ENCODE data around the gene GALNS.

GALNS gene

DNA sequence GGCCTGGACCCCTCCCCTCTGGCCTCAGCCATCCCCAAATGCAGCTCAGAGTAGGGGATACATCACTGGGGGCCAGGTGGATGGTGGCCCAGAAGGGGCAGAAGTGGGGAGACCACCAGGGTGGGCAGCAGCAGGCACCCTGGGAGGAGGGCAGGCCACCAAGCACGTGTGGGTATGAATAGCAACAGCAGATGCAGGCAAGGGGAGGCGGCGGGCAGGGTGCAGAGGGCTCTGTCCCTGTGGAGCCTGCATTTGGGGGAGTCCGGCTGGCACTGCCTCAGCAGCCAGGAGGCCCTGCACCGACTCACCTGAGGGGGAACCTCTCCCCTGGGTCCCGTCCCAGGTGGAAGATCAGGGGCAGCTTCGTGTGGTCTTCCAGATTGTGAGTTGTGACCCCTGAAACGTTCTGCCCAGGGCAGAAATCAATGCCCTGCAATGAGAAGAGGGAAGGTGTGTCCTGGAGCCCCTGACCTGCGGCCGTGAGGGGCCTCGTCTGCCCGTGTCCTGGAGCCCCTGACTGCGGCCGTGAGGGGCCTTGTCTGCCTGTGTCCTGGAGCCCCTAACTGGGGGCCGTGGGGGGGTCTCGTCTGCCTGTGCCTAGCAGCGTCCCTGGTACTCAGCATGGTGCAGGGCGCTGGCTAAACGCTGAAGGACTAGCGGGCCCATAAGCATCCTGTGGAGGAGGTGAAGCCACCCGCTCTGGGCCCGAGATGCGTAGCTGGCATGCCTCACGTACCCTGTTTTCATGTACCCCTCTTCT is 34.3 kb downstream of the GALNS start:
- H3K4me3 ChIP-seq, result no peak overlapping the region
- no peak overlapping the region for H3K4me2 ChIP-seq
- peaks cover 8% of the 10 kb centered on the region; the same call in 1 of the 2 replicates for H4K20me1 ChIP-seq
- no peaks in the 10 kb centered on the region for H3K27me3 ChIP-seq
- no peak overlapping the region for H3K9ac ChIP-seq
- TF ChIP-seq Cebpa-rat (IDR thresholded peaks at IDR 0.05), result no peak
- peaks cover 79% of the 10 kb centered on the region for H3K36me3 ChIP-seq
- H3K9me3 ChIP-seq, result no peaks in the 10 kb centered on the region
- no peak overlapping the region for H3K27ac ChIP-seq
- H3K4me1 ChIP-seq, result peaks cover 19% of the 10 kb centered on the region

- H3K27ac ChIP-seq, result no peak overlapping the region
- peak overlapping the region; percentile 5; the same call in 1 of the 2 replicates for H3K4me2 ChIP-seq
- H3K4me1 ChIP-seq, result peaks cover 23% of the 10 kb centered on the region
- TF ChIP-seq Cebpa-rat (IDR thresholded peaks at IDR 0.05), result no peak
- peaks cover 71% of the 10 kb centered on the region for H3K36me3 ChIP-seq
- H3K9ac ChIP-seq, result no peak overlapping the region
- peaks cover 8% of the 10 kb centered on the region; the same call in 1 of the 2 replicates for H4K20me1 ChIP-seq
- no peaks in the 10 kb centered on the region for H3K9me3 ChIP-seq
- no peaks in the 10 kb centered on the region for H3K27me3 ChIP-seq
- H3K4me3 ChIP-seq, result no peak overlapping the region
These were observed 35.4 kb downstream of the GALNS start for GRCh38 chr16:88821168-88821850.

DNA sequence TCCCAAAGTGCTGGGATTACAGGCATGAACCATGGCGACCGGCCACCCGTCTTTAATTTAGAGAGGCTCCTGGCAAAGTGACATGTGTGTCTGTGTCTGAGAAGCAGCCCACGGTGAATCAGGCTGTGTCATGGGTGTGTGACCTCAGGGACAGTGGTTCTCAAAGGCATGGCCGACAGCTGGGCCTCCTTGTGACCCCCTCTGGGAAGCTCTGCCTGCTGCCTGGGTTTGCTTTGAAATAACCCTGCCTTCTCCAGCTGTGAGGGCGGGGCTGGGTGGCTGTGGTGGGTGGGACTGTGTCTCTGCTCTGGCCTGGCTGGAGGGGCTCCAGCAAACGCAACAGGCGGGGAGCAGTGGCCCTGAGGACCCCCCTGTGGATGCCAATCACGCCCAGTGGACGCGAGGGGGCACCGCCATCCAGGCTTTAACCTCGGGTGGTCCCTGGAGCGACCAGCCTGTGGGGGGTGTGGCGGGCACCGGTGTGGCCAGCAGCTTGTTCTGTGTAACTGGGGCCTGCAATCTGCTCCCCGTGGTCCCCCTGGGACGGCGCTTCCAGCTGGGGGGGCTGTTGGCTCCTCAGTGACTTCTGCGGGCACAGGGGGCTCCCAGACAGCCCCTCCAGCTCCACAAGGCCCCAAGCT is 36.2 kb downstream of the GALNS start:
- Histone ChIP-seq H3K4me3 (no peak overlapping the region), H3K4me2 (no peak overlapping the region), H3K9ac (no peak overlapping the region), H4K20me1 (peaks cover 15% of the 10 kb centered on the region; the same call in 1 of the 2 replicates), H3K9me3 (no peaks in the 10 kb centered on the region), H3K27ac (no peak overlapping the region), H3K4me1 (peaks cover 31% of the 10 kb centered on the region), H3K36me3 (peaks cover 66% of the 10 kb centered on the region), H3K27me3 (no peaks in the 10 kb centered on the region)
- TF ChIP-seq Cebpa-rat (IDR thresholded peaks at IDR 0.05), result no peak

- no peak overlapping the region for H3K4me3 ChIP-seq
- no peaks in the 10 kb centered on the region for H3K9me3 ChIP-seq
- no peak overlapping the region for H3K27ac ChIP-seq
- no peaks in the 10 kb centered on the region for H3K27me3 ChIP-seq
- peaks cover 20% of the 10 kb centered on the region; the same call in 1 of the 2 replicates for H4K20me1 ChIP-seq
- H3K4me1 ChIP-seq, result peaks cover 32% of the 10 kb centered on the region
- peaks cover 57% of the 10 kb centered on the region for H3K36me3 ChIP-seq
- TF ChIP-seq Cebpa-rat (IDR thresholded peaks at IDR 0.05), result no peak
- H3K9ac ChIP-seq, result no peak overlapping the region
- H3K4me2 ChIP-seq, result no peak overlapping the region
These were observed 37.6 kb downstream of the GALNS start for GRCh38 chr16:88819126-88819525.

- Histone ChIP-seq H3K9me3 (no peaks in the 10 kb centered on the region), H3K9ac (no peak overlapping the region), H3K4me3 (no peak overlapping the region), H4K20me1 (peaks cover 20% of the 10 kb centered on the region; the same call in 1 of the 2 replicates), H3K27ac (no peak overlapping the region), H3K27me3 (no peaks in the 10 kb centered on the region), H3K36me3 (peaks cover 51% of the 10 kb centered on the region), H3K4me1 (peaks cover 32% of the 10 kb centered on the region), H3K4me2 (no peak overlapping the region)
- no peak for TF ChIP-seq Cebpa-rat (IDR thresholded peaks at IDR 0.05)
These were observed 38.2 kb downstream of the GALNS start for GRCh38 chr16:88818575-88818874.

DNA sequence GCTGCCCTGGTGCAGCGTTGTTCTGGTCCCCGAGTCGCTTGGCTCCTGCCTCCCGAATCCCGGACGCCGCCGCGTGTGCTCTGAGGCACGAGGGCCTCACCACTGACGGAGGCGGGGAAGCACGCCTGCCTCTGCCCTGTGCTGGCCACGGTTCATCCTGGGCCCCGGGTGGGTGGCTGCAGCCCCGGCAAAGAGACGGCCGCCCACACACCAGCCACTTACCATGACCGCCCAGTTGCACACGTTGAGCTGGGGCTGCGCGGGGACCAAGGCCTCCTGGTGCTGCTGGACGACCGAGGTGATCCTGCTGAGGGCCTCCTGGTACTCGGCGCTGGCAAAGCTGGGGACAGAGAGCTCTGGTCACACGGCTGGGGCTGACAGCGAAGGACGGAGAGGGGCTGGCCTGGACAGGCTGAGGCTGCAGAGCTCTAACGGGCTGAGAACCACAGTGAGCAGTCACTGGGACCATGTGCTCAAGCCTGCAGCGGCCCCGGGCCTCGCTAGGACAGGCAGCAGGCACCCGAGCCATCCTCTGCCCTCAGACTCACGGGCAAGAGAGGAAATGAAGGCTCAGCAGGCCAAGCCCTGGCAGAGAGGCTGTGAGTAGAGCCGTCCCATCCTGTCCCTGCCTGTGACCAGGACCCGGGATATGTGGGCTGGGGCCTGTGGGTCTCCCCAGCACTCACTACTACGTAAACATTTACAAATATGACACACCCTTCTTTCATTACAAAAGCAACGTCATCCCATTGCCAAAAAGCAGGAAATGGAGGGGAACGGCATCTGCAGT is 38.8 kb downstream of the GALNS start:
- Histone ChIP-seq H4K20me1 (peaks cover 20% of the 10 kb centered on the region; the same call in 1 of the 2 replicates), H3K36me3 (peaks cover 46% of the 10 kb centered on the region), H3K4me1 (peaks cover 32% of the 10 kb centered on the region), H3K27me3 (no peaks in the 10 kb centered on the region), H3K4me2 (no peak overlapping the region), H3K4me3 (no peak overlapping the region), H3K9me3 (no peaks in the 10 kb centered on the region), H3K27ac (no peak overlapping the region), H3K9ac (no peak overlapping the region)
- TF ChIP-seq Cebpa-rat (IDR thresholded peaks at IDR 0.05), result no peak

DNA sequence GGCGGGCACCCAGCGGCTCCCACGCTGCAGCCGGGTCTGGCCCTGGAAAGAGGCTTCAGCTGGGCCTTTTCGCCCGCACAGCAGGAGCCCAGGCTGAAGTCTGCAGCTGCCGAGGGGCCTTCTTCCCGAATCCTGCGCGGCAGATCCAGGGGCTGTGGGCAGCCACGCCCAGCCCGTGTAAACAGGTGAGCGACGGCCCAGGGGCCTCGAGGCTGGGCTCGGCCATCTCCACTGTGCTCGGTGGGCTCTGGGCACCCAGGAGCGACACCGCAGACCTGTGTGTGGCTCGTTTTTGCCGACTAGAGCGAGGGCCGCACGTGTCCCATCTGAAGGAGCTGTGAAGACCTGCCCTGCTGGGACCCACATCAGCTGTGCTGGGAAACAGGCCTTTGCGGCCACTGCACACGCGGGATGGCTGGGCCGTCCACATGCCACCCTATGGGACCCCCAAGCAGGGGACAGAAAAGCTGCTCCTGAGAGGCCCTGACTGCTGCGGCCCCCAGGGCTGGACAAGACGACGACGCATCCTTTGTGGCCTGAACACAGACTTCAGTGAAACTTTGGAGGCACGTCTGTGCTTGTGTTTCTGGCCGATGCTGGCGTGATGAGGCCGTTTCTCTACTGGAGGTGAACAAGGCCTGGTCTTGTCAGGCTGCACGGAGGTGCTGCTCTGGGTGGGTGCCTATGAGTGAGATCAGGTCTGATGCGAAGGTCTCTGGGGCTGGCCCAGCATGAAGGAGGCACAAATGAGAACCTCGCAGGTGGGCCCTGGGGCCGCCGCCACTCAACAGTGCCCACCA is 39.8 kb downstream of the GALNS start:
- H3K9ac ChIP-seq, result no peak overlapping the region
- no peak for TF ChIP-seq Cebpa-rat (IDR thresholded peaks at IDR 0.05)
- peaks cover 41% of the 10 kb centered on the region for H3K4me1 ChIP-seq
- peaks cover 4% of the 10 kb centered on the region; the same call in 1 of the 2 replicates for H3K9me3 ChIP-seq
- no peak overlapping the region for H3K4me3 ChIP-seq
- no peaks in the 10 kb centered on the region for H3K27me3 ChIP-seq
- H3K4me2 ChIP-seq, result no peak overlapping the region
- H4K20me1 ChIP-seq, result peaks cover 20% of the 10 kb centered on the region; the same call in 1 of the 2 replicates
- no peak overlapping the region for H3K27ac ChIP-seq
- H3K36me3 ChIP-seq, result peaks cover 36% of the 10 kb centered on the region

- H3K4me3 ChIP-seq, result no peak overlapping the region
- H3K4me2 ChIP-seq, result no peak overlapping the region
- H3K36me3 ChIP-seq, result peaks cover 27% of the 10 kb centered on the region; the same call in 1 of the 2 replicates
- H4K20me1 ChIP-seq, result peaks cover 14% of the 10 kb centered on the region; the same call in 1 of the 2 replicates
- no peak overlapping the region for H3K27ac ChIP-seq
- H3K4me1 ChIP-seq, result peaks cover 32% of the 10 kb centered on the region
- peaks cover 4% of the 10 kb centered on the region; the same call in 1 of the 2 replicates for H3K9me3 ChIP-seq
- no peaks in the 10 kb centered on the region for H3K27me3 ChIP-seq
- no peak overlapping the region for H3K9ac ChIP-seq
- TF ChIP-seq Cebpa-rat (IDR thresholded peaks at IDR 0.05), result no peak
These were observed 40.7 kb downstream of the GALNS start for GRCh38 chr16:88815901-88816589.

Measured in BLaER1 (cell line).